ENCODE results near the gene UTP14C. TPM values are rescaled to one million over a fixed set of nuclear protein-coding genes. Genes with fewer than 3 reads are reported as not detected.

UTP14C gene
- total RNA-seq, 1 experiment from 2014 or later, result 19.8 TPM

GRCh38 chr13:51997186-51997585 is 27.3 kb upstream of the UTP14C start:
- no CpG with 5 or more reads among the region's 2 CpGs for WGBS (ENCODE audit: extremely low coverage, insufficient read length, low lambda C conversion rate)
- H2BK12ac ChIP-seq (ENCODE audit: insufficient read length, low read depth, low read length), result no peak overlapping the region

More at GRCh38 chr13:51997186-51997585, 27.3 kb upstream of the UTP14C start:
- no peak overlapping the region for H4K91ac ChIP-seq (ENCODE audit: insufficient read length, low read depth, low read length)
- H3K9me3 Mint-ChIP-seq, result no peaks in the 10 kb centered on the region
- no peak overlapping the region for H2BK20ac ChIP-seq (ENCODE audit: low read depth, low read length, poor library complexity, severe bottlenecking)
- no peak for DNase-seq
- no peaks in the 10 kb centered on the region for H3K27me3 ChIP-seq (ENCODE audit: insufficient read depth, low read length)
- H3K27ac ChIP-seq (ENCODE audit: insufficient read length, low read depth, low read length), result no peak overlapping the region
- H2BK120ac ChIP-seq (ENCODE audit: low read depth, low read length, poor library complexity, severe bottlenecking), result no peak overlapping the region
- no peak overlapping the region for H4K8ac ChIP-seq (replicated peaks; ENCODE audit: insufficient read length, low read depth, low read length)
- H2AFZ ChIP-seq (ENCODE audit: low read length), result no peak overlapping the region
- no peak overlapping the region for H3K14ac ChIP-seq (ENCODE audit: insufficient read depth, low read length)
- H2BK15ac ChIP-seq (ENCODE audit: low read depth, low read length), result no peak overlapping the region
- no peaks in the 10 kb centered on the region for H3K23me2 ChIP-seq (ENCODE audit: insufficient read length, low read depth, low read length, poor library complexity, severe bottlenecking)
- no peak overlapping the region for H3K56ac ChIP-seq (ENCODE audit: insufficient read length, low read depth, low read length)
- no peak overlapping the region for H4K5ac ChIP-seq (ENCODE audit: insufficient read length, low read depth, low read length)
- H3K4ac ChIP-seq (ENCODE audit: low read depth, low read length), result no peak overlapping the region
- no peak overlapping the region for H3K9ac ChIP-seq (ENCODE audit: extremely low read depth, insufficient read length, low read length)
- H2BK5ac ChIP-seq (ENCODE audit: insufficient read length, low read length), result no peak overlapping the region
- no peaks in the 10 kb centered on the region for H3K9me3 ChIP-seq (ENCODE audit: control insufficient read depth, low read depth, low read length)
- no peaks in the 10 kb centered on the region for H3K79me1 ChIP-seq (ENCODE audit: insufficient read depth, low read depth, low read length, poor library complexity, severe bottlenecking)
- no peak overlapping the region for H2AK5ac ChIP-seq (ENCODE audit: insufficient read length, low read length)
- TF ChIP-seq CTCF (conservative IDR thresholded peaks at IDR 0.05), result no peak
- H3K36me3 Mint-ChIP-seq (ENCODE audit: insufficient read depth in 1 of 3, low read depth in 3 of 3), result no peaks in the 10 kb centered on the region; a peak in 1 of 7 replicates
- no peak overlapping the region for H3K4me3 Mint-ChIP-seq
- H3K4me1 Mint-ChIP-seq, result peaks cover 54 to 61% of the 10 kb centered on the region in 2 experiments
- H3K4me2 ChIP-seq (ENCODE audit: insufficient read depth, insufficient read length, low read length), result no peak overlapping the region
- peaks cover 8% of the 10 kb centered on the region; the same call in 1 of the 2 replicates for H3K4me1 ChIP-seq (ENCODE audit: insufficient read depth, low read length)
- H3K27ac Mint-ChIP-seq, result no peak overlapping the region
- H3K27me3 Mint-ChIP-seq (ENCODE audit: low read depth), result peaks cover 1% of the 10 kb centered on the region; the same call in 1 of the 2 replicates
- H3K79me2 ChIP-seq (ENCODE audit: insufficient read depth, low read length), result no peaks in the 10 kb centered on the region
- no peaks in the 10 kb centered on the region for H4K20me1 ChIP-seq (ENCODE audit: control insufficient read depth, insufficient read depth, insufficient read length)
- no peak overlapping the region for H3T11ph ChIP-seq (ENCODE audit: low read length)
- no peak overlapping the region for H3K23ac ChIP-seq (ENCODE audit: insufficient read length, low read depth, low read length)
- H3K18ac ChIP-seq (ENCODE audit: insufficient read length, low read depth, low read length), result no peak overlapping the region
